Measurements from ENCODE around the gene UBQLNL. TPM values are rescaled to one million over a fixed set of nuclear protein-coding genes. Genes with fewer than 3 reads are reported as not detected.

Gene UBQLNL
- total RNA-seq, 1 experiment from 2014 or later = not detected

DNA sequence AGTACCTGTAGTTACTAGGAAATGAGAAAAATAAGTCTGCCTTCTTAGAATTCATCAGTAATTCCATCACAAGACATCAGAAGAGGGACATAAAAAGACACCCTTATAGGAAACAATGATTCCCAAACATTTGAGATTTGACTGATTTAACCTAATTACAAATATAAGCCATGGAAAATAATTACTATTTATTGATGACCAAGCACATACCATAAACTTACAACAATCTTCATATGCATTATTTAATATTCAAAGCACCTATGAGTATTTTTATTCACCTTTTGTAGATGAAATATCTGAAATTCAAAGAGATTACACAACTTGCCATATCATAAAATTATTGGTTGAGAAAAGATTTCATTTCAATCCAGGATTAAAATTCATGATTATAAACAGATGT, 42.6 kb downstream of the UBQLNL start:
- Mint-ChIP-seq H3K4me1 (no peaks in the 10 kb centered on the region), H3K9me3 (peaks cover 7 to 8% of the 10 kb centered on the region in 2 experiments), H3K4me3 (no peak overlapping the region), H3K36me3 (ENCODE audit: insufficient read depth in 1 of 3, low read depth in 3 of 3) (peaks cover 3 to 9% (median 3%) of the 10 kb centered on the region in 3 experiments; a peak in 5 of 7 replicates), H3K27ac (no peak overlapping the region), H3K27me3 (ENCODE audit: low read depth) (no peaks in the 10 kb centered on the region)
- no peaks in the 10 kb centered on the region for H3K9me3 ChIP-seq (ENCODE audit: control insufficient read depth, low read depth, low read length)
- no peak overlapping the region for H2BK5ac ChIP-seq (ENCODE audit: insufficient read length, low read length)
- no peaks in the 10 kb centered on the region for H4K20me1 ChIP-seq (ENCODE audit: control insufficient read depth, insufficient read depth, insufficient read length)
- H2BK20ac ChIP-seq (ENCODE audit: low read depth, low read length, poor library complexity, severe bottlenecking) = no peak overlapping the region
- no peak overlapping the region for H3K9ac ChIP-seq (ENCODE audit: extremely low read depth, insufficient read length, low read length)
- H4K8ac ChIP-seq (replicated peaks; ENCODE audit: insufficient read length, low read depth, low read length) = no peak overlapping the region
- no peak overlapping the region for H2BK12ac ChIP-seq (ENCODE audit: insufficient read length, low read depth, low read length)
- no peaks in the 10 kb centered on the region for H3K79me1 ChIP-seq (ENCODE audit: insufficient read depth, low read depth, low read length, poor library complexity, severe bottlenecking)
- no peak overlapping the region for H3K27ac ChIP-seq (ENCODE audit: insufficient read length, low read depth, low read length)
- no peak overlapping the region for H4K91ac ChIP-seq (ENCODE audit: insufficient read length, low read depth, low read length)
- H2AK5ac ChIP-seq (ENCODE audit: insufficient read length, low read length) = no peak overlapping the region
- TF ChIP-seq CTCF (conservative IDR thresholded peaks at IDR 0.05) = no peak
- no peak for DNase-seq
- no peak overlapping the region for H2BK15ac ChIP-seq (ENCODE audit: low read depth, low read length)
- H3K27me3 ChIP-seq (ENCODE audit: insufficient read depth, low read length) = no peaks in the 10 kb centered on the region
- no peak overlapping the region for H2AFZ ChIP-seq (ENCODE audit: low read length)
- no peak overlapping the region for H4K5ac ChIP-seq (ENCODE audit: insufficient read length, low read depth, low read length)
- H3K14ac ChIP-seq (ENCODE audit: insufficient read depth, low read length) = no peak overlapping the region
- no peaks in the 10 kb centered on the region for H3K23me2 ChIP-seq (ENCODE audit: insufficient read length, low read depth, low read length, poor library complexity, severe bottlenecking)
- no peak overlapping the region for H3K23ac ChIP-seq (ENCODE audit: insufficient read length, low read depth, low read length)
- H3T11ph ChIP-seq (ENCODE audit: low read length) = no peak overlapping the region
- H3K4ac ChIP-seq (ENCODE audit: low read depth, low read length) = no peak overlapping the region
- no peak overlapping the region for H3K18ac ChIP-seq (ENCODE audit: insufficient read length, low read depth, low read length)
- no peak overlapping the region for H2BK120ac ChIP-seq (ENCODE audit: low read depth, low read length, poor library complexity, severe bottlenecking)
- no peak overlapping the region for H3K56ac ChIP-seq (ENCODE audit: insufficient read length, low read depth, low read length)
- no peaks in the 10 kb centered on the region; the same call in 1 of the 2 replicates for H3K4me1 ChIP-seq (ENCODE audit: insufficient read depth, low read length)
- H3K4me2 ChIP-seq (ENCODE audit: insufficient read depth, insufficient read length, low read length) = no peak overlapping the region
- H3K79me2 ChIP-seq (ENCODE audit: insufficient read depth, low read length) = no peaks in the 10 kb centered on the region
